ENCODE measurements around the gene RTP3.

DNA sequence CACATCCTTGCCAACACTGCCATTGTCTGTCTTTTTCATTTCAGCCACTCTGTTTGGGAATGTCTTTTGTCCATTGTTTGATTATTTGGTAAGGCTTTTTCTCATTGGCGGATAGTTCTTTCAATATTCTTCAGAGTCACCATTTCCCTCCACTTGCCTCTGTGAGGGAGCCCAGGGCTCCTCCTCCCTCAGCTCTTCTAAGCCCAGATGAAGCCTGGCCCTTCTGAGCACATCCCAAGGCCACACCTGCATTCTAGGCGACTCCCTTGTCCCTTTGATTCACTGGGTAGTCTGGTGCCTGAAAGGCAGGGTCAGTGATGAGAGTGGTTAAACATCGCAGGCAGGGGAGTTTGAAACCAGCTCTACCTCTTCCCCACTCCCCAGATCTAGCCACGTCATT is 20.6 kb upstream of the RTP3 start:
- TF ChIP-seq POLR2A (IDR thresholded peaks at IDR 0.05) (no peak), POLR2AphosphoS5 (IDR thresholded peaks at IDR 0.05) (no peak)
- TF ChIP-seq, protein P1, sequence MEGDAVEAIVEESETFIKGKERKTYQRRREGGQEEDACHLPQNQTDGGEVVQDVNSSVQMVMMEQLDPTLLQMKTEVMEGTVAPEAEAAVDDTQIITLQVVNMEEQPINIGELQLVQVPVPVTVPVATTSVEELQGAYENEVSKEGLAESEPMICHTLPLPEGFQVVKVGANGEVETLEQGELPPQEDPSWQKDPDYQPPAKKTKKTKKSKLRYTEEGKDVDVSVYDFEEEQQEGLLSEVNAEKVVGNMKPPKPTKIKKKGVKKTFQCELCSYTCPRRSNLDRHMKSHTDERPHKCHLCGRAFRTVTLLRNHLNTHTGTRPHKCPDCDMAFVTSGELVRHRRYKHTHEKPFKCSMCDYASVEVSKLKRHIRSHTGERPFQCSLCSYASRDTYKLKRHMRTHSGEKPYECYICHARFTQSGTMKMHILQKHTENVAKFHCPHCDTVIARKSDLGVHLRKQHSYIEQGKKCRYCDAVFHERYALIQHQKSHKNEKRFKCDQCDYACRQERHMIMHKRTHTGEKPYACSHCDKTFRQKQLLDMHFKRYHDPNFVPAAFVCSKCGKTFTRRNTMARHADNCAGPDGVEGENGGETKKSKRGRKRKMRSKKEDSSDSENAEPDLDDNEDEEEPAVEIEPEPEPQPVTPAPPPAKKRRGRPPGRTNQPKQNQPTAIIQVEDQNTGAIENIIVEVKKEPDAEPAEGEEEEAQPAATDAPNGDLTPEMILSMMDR (IDR thresholded peaks at IDR 0.05): no peak

Data from sigmoid colon (tissue), 4 donors.